Measurements from ENCODE around the gene MEMO1. TPM values are rescaled to one million over a fixed set of nuclear protein-coding genes. Genes with fewer than 3 reads are reported as not detected.
"Not testable (repeated sequence)": the region's sequence is repeated elsewhere in the genome, so short reads cannot be mapped to it uniquely, and the experiment has no call there.

MEMO1 gene
- total RNA-seq, 1 donor from 2014 or later, result 35.0 TPM

GRCh38 chr2:32039447-32040219 is 28.8 kb upstream of the MEMO1 start, which contains the start of gene DPY30:
TSS of gene DPY30 (minus strand) at chr2:32039805. CDS start at chr2:32039456, 349 bp downstream.
- H3K27me3 ChIP-seq (ENCODE audit: control insufficient read depth, insufficient read depth, low read length), result no peaks in the 10 kb centered on the region
- peak; percentile 77 for DNase-seq (ENCODE audit: low read depth)
- H3K4me3 ChIP-seq (ENCODE audit: low read depth, low read length), result peak within 1 kb of the TSS; percentile 76
- TF ChIP-seq CTCF (IDR thresholded peaks at IDR 0.05; ENCODE audit: insufficient read depth, low read length, poor library complexity, severe bottlenecking), result no peak
- H3K36me3 ChIP-seq (ENCODE audit: control insufficient read depth, insufficient read depth, low read length), result no peaks in the 10 kb centered on the region

- not testable (repeated sequence) for H3K36me3 ChIP-seq (ENCODE audit: control insufficient read depth, insufficient read depth, low read length); H3K27me3 ChIP-seq (ENCODE audit: control insufficient read depth, insufficient read depth, low read length); DNase-seq (ENCODE audit: low read depth); H3K4me3 ChIP-seq (ENCODE audit: low read depth, low read length)
These were observed 23.5 kb upstream of the MEMO1 start for GRCh38 chr2:32034198-32034887.

- not testable (repeated sequence) for H3K27me3 ChIP-seq (ENCODE audit: control insufficient read depth, insufficient read depth, low read length); DNase-seq (ENCODE audit: low read depth); H3K4me3 ChIP-seq (ENCODE audit: low read depth, low read length); H3K36me3 ChIP-seq (ENCODE audit: control insufficient read depth, insufficient read depth, low read length)
These were observed 8.1 kb upstream of the MEMO1 start for GRCh38 chr2:32018789-32019482.

- DNase-seq (ENCODE audit: low read depth), result no peak
- TF ChIP-seq CTCF (IDR thresholded peaks at IDR 0.05; ENCODE audit: insufficient read depth, low read length, poor library complexity, severe bottlenecking), result no peak
- no peaks in the 10 kb centered on the region for H3K36me3 ChIP-seq (ENCODE audit: control insufficient read depth, insufficient read depth, low read length)
- H3K27me3 ChIP-seq (ENCODE audit: control insufficient read depth, insufficient read depth, low read length), result no peaks in the 10 kb centered on the region
- H3K4me3 ChIP-seq (ENCODE audit: low read depth, low read length), result no peak overlapping the region
These were observed 2.1 kb upstream of the MEMO1 start for GRCh38 chr2:32012872-32013271.

- TF ChIP-seq CTCF (IDR thresholded peaks at IDR 0.05; ENCODE audit: insufficient read depth, low read length, poor library complexity, severe bottlenecking), result no peak
- H3K4me3 ChIP-seq (ENCODE audit: low read depth, low read length), result peak overlapping the region; percentile 64
- DNase-seq (ENCODE audit: low read depth), result no peak
- no peaks in the 10 kb centered on the region for H3K36me3 ChIP-seq (ENCODE audit: control insufficient read depth, insufficient read depth, low read length)
- no peaks in the 10 kb centered on the region for H3K27me3 ChIP-seq (ENCODE audit: control insufficient read depth, insufficient read depth, low read length)
These were observed 715 bp upstream of the MEMO1 start for GRCh38 chr2:32011485-32011960.

- DNase-seq (ENCODE audit: low read depth), result not testable (repeated sequence)
These were observed 533 bp downstream of the MEMO1 start for GRCh38 chr2:32010280-32010669.

More at GRCh38 chr2:32010280-32010669, 533 bp downstream of the MEMO1 start:
- not testable (repeated sequence) for H3K27me3 ChIP-seq (ENCODE audit: control insufficient read depth, insufficient read depth, low read length); H3K36me3 ChIP-seq (ENCODE audit: control insufficient read depth, insufficient read depth, low read length)
- H3K4me3 ChIP-seq (ENCODE audit: low read depth, low read length), result peak overlapping the region; percentile 64

All from kidney epithelial cell (primary cell).